MG63 (cell line): ENCODE data around the gene UQCRQ. TPM values are rescaled to one million over a fixed set of nuclear protein-coding genes. Genes with fewer than 3 reads are reported as not detected.
"Not testable (repeated sequence)": the region's sequence is repeated elsewhere in the genome, so short reads cannot be mapped to it uniquely, and the experiment has no call there.

ENCODE experiments used
- DNase-seq: peaks from one replicate; pipeline ENCODE4 v3.0.0-alpha.2; 2020
- H3K27me3 ChIP-seq: fragments of 250-450 bp; sonication (Bioruptor Pico); 2 replicates; pipeline ENCODE4 v1.5.1; 2020; ENCODE audit warnings: mild to moderate bottlenecking, moderate library complexity
- H3K36me3 ChIP-seq: fragments of 250-450 bp; sonication (Bioruptor Pico); 2 replicates; pipeline ENCODE4 v1.5.1; 2020; ENCODE audit warnings: mild to moderate bottlenecking, moderate library complexity
- H3K4me3 ChIP-seq: fragments of 250-450 bp; sonication (Bioruptor Pico); 2 replicates; pipeline ENCODE4 v1.5.1; 2020; ENCODE audit warnings: mild to moderate bottlenecking, moderate library complexity
- H3K9me3 ChIP-seq: fragments of 250-450 bp; sonication (Bioruptor Pico); 2 replicates; pipeline ENCODE4 v1.5.1; 2020; ENCODE audit warnings: mild to moderate bottlenecking, moderate library complexity
- total RNA-seq: library from RNA; depleted of rRNA; stranded (reverse); fragments of >200 nt; shearing (Covaris generic); gene quantifications from 2 replicates; pipeline ENCODE4 v1.2.3, GENCODE V29; 2014; ENCODE audit warnings: low replicate concordance

UQCRQ gene
- total RNA-seq, 1 experiment from 2014 or later, result 388 TPM

DNA sequence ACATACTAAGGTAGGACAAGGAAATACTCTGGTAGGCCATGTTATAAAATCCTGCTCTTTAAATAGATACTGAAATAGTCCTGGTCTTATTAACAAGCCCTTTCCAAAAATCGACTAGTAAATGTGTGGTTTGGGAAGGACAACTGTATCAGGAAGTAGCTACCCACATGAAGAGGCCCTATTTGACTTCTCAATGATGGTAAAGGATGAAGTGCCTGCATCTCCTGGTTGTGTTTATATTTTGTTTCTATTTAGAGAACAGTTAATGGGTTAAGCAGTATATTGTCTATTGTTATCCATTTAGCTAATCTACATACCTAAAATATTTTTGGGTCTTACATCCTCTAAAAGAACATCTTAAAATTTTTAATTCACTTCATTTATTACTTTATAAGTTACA is 12.7 kb upstream of the UQCRQ start:
- Histone ChIP-seq H3K27me3 (no peaks in the 10 kb centered on the region), H3K4me3 (no peak overlapping the region), H3K9me3 (no peaks in the 10 kb centered on the region), H3K36me3 (no peaks in the 10 kb centered on the region)
- no peak for DNase-seq

DNA sequence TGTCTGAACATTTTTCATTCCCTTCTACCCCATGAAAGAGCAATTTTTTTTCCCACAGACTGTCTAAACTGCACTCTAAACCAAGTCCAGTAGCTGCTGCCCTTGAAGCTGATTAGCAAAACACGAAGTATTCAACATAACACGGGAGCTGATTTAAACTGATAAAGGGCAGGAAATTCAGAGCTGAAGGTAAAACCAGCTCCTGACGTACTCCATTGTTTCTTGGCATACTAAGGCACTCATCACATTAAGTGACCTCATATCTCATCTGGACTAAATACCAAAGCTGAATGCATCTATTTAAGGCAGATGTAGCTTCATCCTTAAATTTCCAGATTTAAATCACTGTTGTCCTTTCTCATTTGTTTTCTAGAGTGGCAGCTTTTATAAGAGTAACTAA is 12.1 kb upstream of the UQCRQ start:
- H3K4me3 ChIP-seq, result no peak overlapping the region
- no peaks in the 10 kb centered on the region for H3K27me3 ChIP-seq
- no peaks in the 10 kb centered on the region for H3K9me3 ChIP-seq
- no peak for DNase-seq
- no peaks in the 10 kb centered on the region for H3K36me3 ChIP-seq

DNA sequence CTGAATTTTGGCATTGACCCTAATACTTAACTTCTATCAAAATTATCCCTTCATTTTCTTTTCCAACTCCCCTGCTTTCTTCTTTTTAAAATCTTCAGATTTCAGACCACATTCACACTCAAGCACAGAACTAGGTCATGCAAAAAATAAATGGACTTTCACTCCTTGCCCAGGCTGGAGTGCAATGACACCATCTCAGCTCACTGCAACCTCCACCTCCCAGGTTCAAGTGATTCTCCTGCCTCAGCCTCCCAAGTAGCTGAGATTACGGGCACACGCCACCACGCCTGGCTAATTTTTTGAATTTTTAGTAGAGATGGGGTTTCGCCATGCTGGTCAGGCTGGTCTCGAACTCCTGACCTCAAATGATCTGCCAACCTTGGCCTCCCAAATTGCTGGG is 11.4 kb upstream of the UQCRQ start:
- not testable (repeated sequence) for H3K9me3 ChIP-seq, H3K36me3 ChIP-seq, DNase-seq, H3K27me3 ChIP-seq, H3K4me3 ChIP-seq

DNA sequence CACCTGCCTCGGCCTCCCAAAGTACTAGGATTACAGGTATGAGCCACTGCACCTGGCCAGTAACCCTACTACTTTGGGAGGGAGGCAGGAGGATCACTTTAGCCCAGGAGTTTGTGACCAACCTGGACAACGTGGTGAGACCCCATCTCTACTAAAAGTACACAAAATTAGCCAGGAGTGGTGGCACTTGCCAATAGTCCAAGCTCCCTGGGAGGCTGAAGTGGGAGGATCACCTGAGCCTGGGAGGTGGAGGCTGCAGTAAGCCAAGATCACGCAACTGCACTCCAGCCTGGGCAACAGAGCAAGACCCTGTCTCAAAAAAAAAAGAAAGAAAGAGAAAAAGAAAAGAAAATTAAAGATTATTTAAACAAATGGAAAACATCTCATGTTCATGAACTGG is 10.4 kb upstream of the UQCRQ start:
- Histone ChIP-seq H3K4me3 (no peak overlapping the region), H3K9me3 (no peaks in the 10 kb centered on the region), H3K27me3 (no peaks in the 10 kb centered on the region), H3K36me3 (no peaks in the 10 kb centered on the region)
- DNase-seq, result no peak

DNA sequence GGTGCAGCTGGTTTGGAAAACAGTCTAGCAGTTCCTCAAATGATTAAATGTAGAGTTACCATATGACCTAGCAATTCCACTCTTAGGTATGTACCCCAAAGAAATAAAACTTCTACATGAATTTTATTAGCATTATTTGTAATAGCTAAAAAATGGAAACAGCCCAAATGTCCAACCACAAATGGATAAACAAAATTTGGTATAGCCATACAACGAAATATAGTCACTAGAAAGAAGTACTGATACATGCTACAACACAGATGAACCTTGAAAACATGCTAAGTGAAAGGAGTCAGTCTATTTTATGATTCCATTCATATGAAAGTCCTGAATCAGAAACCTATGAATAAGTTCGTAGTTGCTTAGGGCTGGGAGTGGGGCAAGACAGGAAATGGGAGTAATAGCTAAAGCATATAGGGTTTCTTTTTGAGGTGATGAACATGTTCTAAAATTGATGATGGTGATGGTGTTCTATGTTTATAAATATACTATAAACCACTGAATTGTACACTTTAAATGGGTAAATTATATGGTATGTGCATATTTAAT is 6.5 kb upstream of the UQCRQ start:
- Histone ChIP-seq H3K36me3 (no peaks in the 10 kb centered on the region), H3K9me3 (no peaks in the 10 kb centered on the region), H3K27me3 (no peaks in the 10 kb centered on the region), H3K4me3 (no peak overlapping the region)
- DNase-seq, result no peak

DNA sequence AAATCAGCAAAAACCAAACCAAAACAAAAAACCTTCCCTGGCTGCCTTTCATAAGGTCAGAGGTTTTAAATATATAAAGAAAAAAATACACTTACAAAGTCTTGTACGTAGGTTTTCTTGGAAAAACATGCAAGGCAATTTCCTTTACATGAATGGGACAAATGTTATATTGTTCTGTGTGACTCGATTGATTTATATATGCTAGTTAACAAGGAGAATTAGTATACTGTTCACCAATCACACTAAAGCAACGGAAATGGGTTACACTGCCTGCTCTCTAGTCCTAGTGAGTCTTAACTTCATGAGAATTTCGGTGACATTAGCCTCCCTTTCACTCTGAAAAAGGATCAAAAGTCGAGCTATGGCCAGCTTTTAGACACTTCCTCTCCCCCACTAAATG is 5.7 kb upstream of the UQCRQ start:
- Histone ChIP-seq H3K4me3 (no peak overlapping the region), H3K9me3 (no peaks in the 10 kb centered on the region), H3K27me3 (no peaks in the 10 kb centered on the region), H3K36me3 (no peaks in the 10 kb centered on the region)
- DNase-seq, result no peak

DNA sequence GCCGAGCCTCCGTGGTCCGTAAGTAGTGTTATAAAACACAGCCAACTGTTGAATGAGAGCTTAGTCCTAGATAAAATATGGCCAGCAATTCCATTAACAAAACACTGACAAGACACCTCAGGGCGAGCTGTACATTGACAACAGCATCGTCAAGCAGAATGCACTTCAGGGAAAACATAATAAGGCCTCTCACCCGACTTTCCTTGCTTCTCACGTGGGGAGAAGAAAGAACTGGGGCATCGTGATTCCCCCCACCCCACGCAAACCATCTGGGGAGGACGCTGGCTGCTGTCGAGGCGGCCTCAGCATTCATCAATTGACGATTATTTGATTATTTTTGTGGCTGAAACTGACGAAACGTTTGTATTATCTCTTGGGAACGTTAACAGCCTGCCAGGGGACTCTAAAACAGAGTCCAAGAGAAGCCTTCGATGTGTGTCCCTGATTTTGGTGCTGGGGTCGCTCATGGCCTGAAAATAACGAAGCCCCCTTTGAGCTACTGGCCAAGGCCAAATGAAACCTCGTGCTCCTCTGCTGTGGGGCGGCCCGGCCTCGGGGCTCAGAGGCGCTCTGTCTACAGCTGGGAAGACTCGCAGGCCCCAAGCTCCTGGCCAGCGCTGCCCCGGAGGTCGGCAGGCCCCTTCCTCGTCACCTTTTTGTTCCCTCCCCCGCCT is 637 bp upstream of the UQCRQ start:
- no peak for DNase-seq
- H3K36me3 ChIP-seq, result peaks cover 38% of the 10 kb centered on the region
- H3K9me3 ChIP-seq, result no peaks in the 10 kb centered on the region
- H3K4me3 ChIP-seq, result peak overlapping the region; percentile 99
- no peaks in the 10 kb centered on the region for H3K27me3 ChIP-seq

DNA sequence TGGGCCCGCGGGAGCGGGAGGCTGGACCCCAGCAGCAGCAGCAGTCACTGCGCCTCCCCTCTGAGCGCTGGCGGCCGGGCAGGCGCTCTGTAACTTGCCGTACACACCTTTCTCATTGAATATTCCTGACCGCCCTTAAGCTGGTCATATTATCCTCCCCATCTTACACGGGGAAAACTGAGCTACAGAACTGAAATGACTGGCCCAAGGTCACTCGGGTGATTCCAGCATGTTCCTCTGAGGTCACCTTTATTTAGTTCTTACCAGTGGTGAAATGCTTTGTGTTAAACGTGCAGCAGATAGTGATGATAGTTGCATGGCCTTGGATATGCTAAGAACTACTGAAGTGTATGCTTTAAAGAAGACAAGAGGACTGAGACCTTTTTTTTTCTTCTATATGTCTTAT is 607 bp downstream of the UQCRQ start:
- peaks cover 51% of the 10 kb centered on the region for H3K36me3 ChIP-seq
- no peaks in the 10 kb centered on the region for H3K9me3 ChIP-seq
- DNase-seq, result no peak
- H3K27me3 ChIP-seq, result no peaks in the 10 kb centered on the region
- H3K4me3 ChIP-seq, result peak overlapping the region; percentile 99

DNA sequence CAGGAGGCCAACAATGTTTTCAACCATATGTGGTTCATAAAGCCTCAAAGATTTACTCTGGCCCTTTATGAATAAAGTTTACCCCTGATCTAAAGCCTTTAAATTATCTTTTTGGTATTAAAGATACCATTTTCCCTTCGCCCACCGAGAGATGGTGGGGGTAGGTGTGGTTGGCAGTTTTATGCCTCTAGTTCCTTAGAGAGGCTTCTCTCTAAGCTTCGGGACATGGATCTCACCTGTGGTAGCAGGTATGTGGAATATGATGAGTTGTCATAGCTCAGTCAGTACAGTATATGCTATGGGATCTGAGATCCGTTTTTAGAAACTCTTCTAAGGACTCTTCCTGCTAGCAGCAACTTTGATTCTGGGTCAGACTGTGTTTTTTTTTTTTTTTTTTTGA is 2.3 kb downstream of the UQCRQ start:
- H3K27me3 ChIP-seq, result no peaks in the 10 kb centered on the region
- H3K36me3 ChIP-seq, result peaks cover 67% of the 10 kb centered on the region
- H3K9me3 ChIP-seq, result no peaks in the 10 kb centered on the region
- no peak overlapping the region for H3K4me3 ChIP-seq
- no peak for DNase-seq

DNA sequence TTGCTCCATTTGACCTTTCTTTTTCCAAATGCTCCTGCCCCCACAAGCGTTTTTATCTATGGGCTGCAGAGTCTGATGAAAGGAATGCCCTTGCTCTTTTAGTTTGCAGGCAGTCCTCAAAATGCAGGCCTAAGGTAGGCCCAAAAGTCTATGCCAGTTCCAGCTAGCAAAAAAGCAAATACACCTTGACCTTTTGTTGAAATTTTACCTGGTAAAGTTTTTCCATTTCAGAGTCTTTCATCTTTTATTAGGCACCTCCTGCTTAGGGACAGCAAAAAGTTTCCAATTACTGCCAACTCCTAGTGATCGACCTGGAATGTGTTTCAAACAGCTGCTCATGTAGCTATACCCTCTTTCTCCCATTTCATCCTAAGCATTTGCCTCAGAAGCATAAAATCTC is 4.4 kb downstream of the UQCRQ start:
- DNase-seq, result no peak
- Histone ChIP-seq H3K4me3 (no peak overlapping the region), H3K27me3 (no peaks in the 10 kb centered on the region), H3K36me3 (peaks cover 85% of the 10 kb centered on the region), H3K9me3 (no peaks in the 10 kb centered on the region)

DNA sequence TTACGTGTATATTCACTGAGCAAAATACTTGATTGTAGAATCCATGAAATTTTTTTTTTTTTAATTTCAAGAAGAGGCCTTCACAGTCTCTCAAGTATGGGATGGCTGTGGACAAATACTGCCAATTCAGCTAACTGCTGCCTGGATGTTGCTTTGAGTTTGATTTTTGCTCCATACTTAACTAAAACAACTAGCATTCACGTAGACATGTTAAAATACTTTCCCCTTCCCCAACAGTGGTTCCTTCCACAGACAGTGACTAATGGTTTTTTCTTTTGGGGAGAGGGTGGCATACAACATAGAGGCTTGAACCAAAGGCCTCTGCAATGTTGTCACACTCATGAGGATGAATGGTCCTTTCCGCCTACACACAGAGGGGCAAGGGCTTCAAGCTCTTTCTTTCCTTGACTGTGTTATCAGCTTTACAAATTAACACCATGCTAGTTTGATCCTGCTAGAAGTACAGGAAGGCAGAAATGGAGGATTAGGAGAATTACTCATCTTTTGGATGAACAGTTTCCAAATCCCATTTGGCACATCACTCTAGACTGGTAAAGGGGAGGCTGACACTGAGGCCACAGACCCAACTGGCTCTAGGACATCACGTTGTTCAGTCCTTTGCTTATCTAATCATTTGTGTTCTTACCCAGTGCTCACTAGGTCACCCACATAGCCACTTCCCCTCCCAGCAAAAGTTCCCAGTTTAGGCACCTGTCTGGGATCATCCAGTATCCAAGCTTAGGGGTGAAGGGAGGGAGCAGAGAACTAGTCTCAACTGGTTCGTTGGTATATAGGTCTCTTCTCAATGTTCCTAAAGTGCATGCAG is 5.2 kb downstream of the UQCRQ start:
- Histone ChIP-seq H3K9me3 (no peaks in the 10 kb centered on the region), H3K27me3 (no peaks in the 10 kb centered on the region), H3K36me3 (peaks cover 88% of the 10 kb centered on the region), H3K4me3 (no peak overlapping the region)
- no peak for DNase-seq

DNA sequence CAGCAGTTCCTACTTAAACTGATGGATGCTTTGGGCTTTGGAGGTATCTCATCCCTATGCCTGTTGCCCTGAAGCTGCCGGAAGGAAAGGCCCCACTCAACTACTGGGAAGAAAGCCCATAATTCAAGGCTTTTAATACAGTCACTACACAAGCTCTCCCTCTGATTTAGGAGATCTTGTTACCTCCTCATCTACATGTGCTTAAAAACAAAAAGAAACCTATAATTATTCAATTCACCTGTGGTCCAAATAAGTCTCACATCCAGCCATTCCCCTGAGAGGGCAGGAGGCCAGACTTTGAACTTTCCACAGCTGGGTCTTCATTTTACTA is 6.3 kb downstream of the UQCRQ start:
- Histone ChIP-seq H3K4me3 (no peak overlapping the region), H3K36me3 (peaks cover 86% of the 10 kb centered on the region), H3K9me3 (no peaks in the 10 kb centered on the region), H3K27me3 (no peaks in the 10 kb centered on the region)
- DNase-seq, result no peak

DNA sequence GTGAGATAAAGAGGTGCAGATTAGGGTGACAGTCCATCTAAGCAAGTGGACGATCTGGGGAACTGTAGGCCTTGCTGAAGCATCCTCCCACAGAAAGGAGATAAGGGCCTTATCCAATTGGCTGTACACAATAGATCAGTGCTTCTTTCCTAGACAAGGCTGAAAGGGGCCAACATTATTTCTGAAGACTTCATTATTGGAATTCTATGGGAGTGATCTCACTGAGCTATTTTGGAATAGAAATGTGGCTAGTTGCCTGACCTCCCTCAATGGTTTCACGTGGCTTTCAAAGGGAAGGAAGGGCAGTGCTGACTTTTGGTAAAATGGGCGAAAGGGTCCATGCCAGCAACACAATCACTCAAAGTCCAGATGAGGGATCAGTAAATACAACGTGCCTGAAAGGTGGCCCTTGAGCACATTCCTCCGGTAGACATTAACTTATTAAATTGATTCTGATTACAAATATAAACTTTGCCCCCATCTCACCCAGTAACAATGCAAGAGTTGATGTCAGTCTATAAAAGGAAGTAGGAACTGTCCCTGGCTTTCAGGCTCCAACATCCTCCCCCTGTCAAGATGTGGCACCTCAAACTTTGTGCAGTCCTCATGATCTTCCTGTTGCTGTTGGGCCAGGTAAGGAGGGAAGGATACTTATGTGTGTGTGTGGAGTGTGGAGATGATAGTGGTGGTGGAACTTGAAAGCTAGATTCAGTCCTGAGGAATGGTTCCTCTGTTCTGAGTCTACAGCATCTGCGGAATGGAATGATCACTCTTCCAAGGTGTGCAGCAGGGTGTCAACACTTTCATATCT is 6.9 kb downstream of the UQCRQ start, which contains the start of gene LEAP2:
TSS of gene LEAP2 (plus strand) at position 550 of the 811 bp plus-strand sequence. CDS start at position 577, 27 bp downstream.
- Histone ChIP-seq H3K36me3 (peaks cover 86% of the 10 kb centered on the region), H3K27me3 (no peaks in the 10 kb centered on the region), H3K9me3 (no peaks in the 10 kb centered on the region), H3K4me3 (no peak within 1 kb of the TSS)
- DNase-seq, result no peak

DNA sequence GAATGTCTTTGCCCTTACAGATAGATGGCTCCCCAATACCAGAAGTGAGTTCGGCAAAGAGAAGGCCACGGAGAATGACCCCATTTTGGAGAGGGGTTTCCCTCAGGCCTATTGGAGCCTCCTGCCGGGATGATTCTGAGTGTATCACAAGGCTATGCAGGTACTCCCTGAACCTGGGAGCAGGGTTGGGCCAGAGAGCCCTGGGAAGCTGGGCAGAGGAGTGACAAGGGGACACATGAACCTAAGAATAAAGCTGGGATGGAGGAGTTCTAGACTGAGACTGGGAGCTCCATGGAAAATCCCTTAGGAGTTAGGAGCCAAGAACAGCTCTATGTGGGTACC is 7.5 kb downstream of the UQCRQ start:
- Histone ChIP-seq H3K36me3 (peaks cover 87% of the 10 kb centered on the region), H3K4me3 (no peak overlapping the region)

DNA sequence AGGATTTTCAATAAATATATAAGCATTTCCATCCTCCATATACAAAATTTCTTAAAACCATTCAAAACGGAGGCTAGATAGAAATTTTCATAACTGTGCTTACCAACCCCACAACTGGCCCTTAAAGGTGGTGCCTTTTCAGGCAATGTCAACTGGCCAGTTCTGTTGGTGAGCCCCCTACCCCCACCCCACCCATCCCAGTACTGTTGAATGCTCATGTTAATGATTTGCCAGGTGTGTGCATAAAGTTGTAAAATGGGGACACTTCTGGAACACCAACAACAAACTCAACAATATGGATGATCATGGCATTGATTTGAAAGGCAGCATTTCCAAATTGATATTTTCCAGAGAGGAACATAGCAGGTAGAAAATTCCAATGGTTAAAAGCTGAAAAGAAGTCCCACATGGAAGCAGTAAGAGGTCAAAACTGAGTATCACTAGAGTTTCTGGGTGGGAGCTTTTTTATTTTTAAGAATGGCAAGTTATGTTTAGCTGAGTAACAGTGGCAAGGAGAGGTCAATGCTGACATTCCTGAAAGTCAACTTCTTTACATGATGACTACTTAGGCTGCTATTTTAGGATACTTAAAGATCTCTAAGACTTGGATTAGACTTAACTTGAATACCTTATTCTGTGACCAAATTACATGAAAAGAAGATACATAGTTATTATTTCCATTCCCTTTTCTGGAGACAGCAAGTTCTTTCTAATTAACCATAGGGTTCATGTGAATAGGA is 9.7 kb downstream of the UQCRQ start:
- peaks cover 90% of the 10 kb centered on the region for H3K36me3 ChIP-seq

More for the DNA sequence above, 7.5 kb downstream of the UQCRQ start:
- no peak for DNase-seq
- Histone ChIP-seq H3K9me3 (no peaks in the 10 kb centered on the region), H3K27me3 (no peaks in the 10 kb centered on the region)

DNA sequence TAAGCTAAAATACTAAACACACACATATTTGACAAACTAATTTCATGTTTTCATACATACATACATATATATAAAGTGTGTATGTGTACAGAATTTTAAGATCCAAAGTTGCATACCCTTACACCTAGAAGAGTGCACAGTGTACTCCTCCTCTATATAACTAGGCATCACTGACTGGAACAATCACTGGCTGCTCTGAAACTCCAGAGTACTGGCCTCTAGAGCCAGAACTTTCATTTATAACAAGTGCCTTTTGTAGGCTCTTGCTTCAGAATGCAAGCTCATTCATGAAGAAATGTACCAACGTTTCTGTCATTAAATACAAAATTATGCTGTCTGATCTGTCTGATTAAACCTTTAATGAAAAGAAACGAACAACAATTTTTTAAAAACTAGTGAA is 11.0 kb downstream of the UQCRQ start:
- Histone ChIP-seq H3K4me3 (no peak overlapping the region), H3K27me3 (no peaks in the 10 kb centered on the region), H3K36me3 (peaks cover 90% of the 10 kb centered on the region), H3K9me3 (no peaks in the 10 kb centered on the region)
- DNase-seq, result no peak

More for the DNA sequence above, 9.7 kb downstream of the UQCRQ start:
- no peaks in the 10 kb centered on the region for H3K27me3 ChIP-seq
- no peak overlapping the region for H3K4me3 ChIP-seq
- DNase-seq, result no peak
- no peaks in the 10 kb centered on the region for H3K9me3 ChIP-seq
